Lower leg skin (tissue), 4 donors: ENCODE data around the gene RALGPS2. TPM values are rescaled to one million over a fixed set of nuclear protein-coding genes. Genes with fewer than 3 reads are reported as not detected.

ENCODE experiments used
- DNase-seq, 2 donors: peaks; one replicate each; pipeline ENCODE4 v3.0.0-alpha.2; 2019; ENCODE audit warnings: low spot score in 2 of 2
- H3K4me3 ChIP-seq: fragments of 200-600 bp; sonication (generic); 2 replicates; pipeline ENCODE4 v1.5.1; 2017; ENCODE audit warnings: mild to moderate bottlenecking, low read depth; ENCODE audit not compliant: poor library complexity, severe bottlenecking
- CTCF ChIP-seq, 3 donors: fragments of 450-650 bp; IDR thresholded peaks; one replicate each; pipeline ENCODE4 v1.5.1; 2016; ENCODE audit warnings: antibody characterized with exemption in 3 of 3, mild to moderate bottlenecking in 3 of 3, moderate library complexity in 2 of 3
- POLR2A ChIP-seq, 2 donors: fragments of 450-650 bp; IDR thresholded peaks; one replicate each; pipeline ENCODE4 v1.6.1; 2016 to 2017; ENCODE audit warnings: antibody characterized with exemption in 2 of 2, mild to moderate bottlenecking in 1 of 2, moderate library complexity in 1 of 2
- WGBS, 2 donors: methylation state at CpG; one replicate each; pipeline ENCODE4 v1.1.5; 2018; 5-methylcytosine and 5-hydroxymethylcytosine counted together
- intact Hi-C: fragments of 100-400 bp; cut with DNase I; formaldehyde crosslinking; loops from one replicate; pipeline ENCODE4 v1.15.0; 2023; ENCODE audit warnings: low total_unique reads
- total RNA-seq, 4 donors: library from RNA; depleted of rRNA; stranded (reverse); fragments of >200 nt; gene quantifications; one replicate each; pipeline ENCODE4 v1.1.0, GENCODE V29; 2016

RALGPS2 gene
- total RNA-seq, 4 donors from 2014 or later, result 26.2 to 33.5 (median 31.7) TPM

GRCh38 chr1:178862416-178862815 lies 137.4 kb downstream of the RALGPS2 start:
- TF ChIP-seq CTCF (IDR thresholded peaks at IDR 0.05) (no peak), POLR2A (IDR thresholded peaks at IDR 0.05) (no peak)
- no peak for DNase-seq
- H3K4me3 ChIP-seq, result no peak overlapping the region
- intact Hi-C loops, result no loop called here
- 94 to 95% methylated on average over 3 of the region's 3 CpGs for WGBS, 2 donors

GRCh38 chr1:178862864-178863263 lies 137.8 kb downstream of the RALGPS2 start:
- no peak overlapping the region for H3K4me3 ChIP-seq
- no peak for DNase-seq
- TF ChIP-seq CTCF (IDR thresholded peaks at IDR 0.05) (no peak), POLR2A (IDR thresholded peaks at IDR 0.05) (no peak)
- intact Hi-C loops, result no loop called here

GRCh38 chr1:178864326-178864725 lies 139.3 kb downstream of the RALGPS2 start:
- DNase-seq, result no peak
- intact Hi-C loops, result no loop called here
- 63 to 64% methylated on average over 6 of the region's 6 CpGs for WGBS, 2 donors
- H3K4me3 ChIP-seq, result no peak overlapping the region
- TF ChIP-seq POLR2A (IDR thresholded peaks at IDR 0.05) (no peak), CTCF (IDR thresholded peaks at IDR 0.05) (no peak)

GRCh38 chr1:178867670-178868069 lies 142.6 kb downstream of the RALGPS2 start:
- 43 to 65% methylated on average over 5 of the region's 5 CpGs for WGBS, 2 donors
- no peak overlapping the region for H3K4me3 ChIP-seq
- TF ChIP-seq CTCF (IDR thresholded peaks at IDR 0.05), result no peak
- no peak for TF ChIP-seq POLR2A (IDR thresholded peaks at IDR 0.05)
- intact Hi-C loops, result no loop called here
- no peak for DNase-seq

GRCh38 chr1:178868706-178869105 lies 143.7 kb downstream of the RALGPS2 start:
- H3K4me3 ChIP-seq, result no peak overlapping the region
- TF ChIP-seq CTCF (IDR thresholded peaks at IDR 0.05) (no peak), POLR2A (IDR thresholded peaks at IDR 0.05) (no peak)
- 56 to 74% methylated on average over 1 of the region's 1 CpG for WGBS, 2 donors
- intact Hi-C loops, result no loop called here
- no peak for DNase-seq

- intact Hi-C loops, result no loop called here
- no peak for TF ChIP-seq CTCF (IDR thresholded peaks at IDR 0.05)
- TF ChIP-seq POLR2A (IDR thresholded peaks at IDR 0.05), result no peak
- 57 to 60% methylated on average over 3 of the region's 3 CpGs for WGBS, 2 donors
- no peak for DNase-seq
- no peak overlapping the region for H3K4me3 ChIP-seq
These were observed 144.2 kb downstream of the RALGPS2 start for GRCh38 chr1:178869119-178869697.
